Measurements from ENCODE around the gene AUTS2.

Gene AUTS2

GRCh38 chr7:70630818-70631457 lies 1032.7 kb downstream of the AUTS2 start:
- Histone ChIP-seq H3K4me3 (replicated peaks; ENCODE audit: insufficient read depth, low read length) (no peak overlapping the region), H3K27ac (replicated peaks) (no peak overlapping the region), H3K27me3 (ENCODE audit: insufficient read depth, poor library complexity, severe bottlenecking) (no peaks in the 10 kb centered on the region)
- DNase-seq (ENCODE audit: low read depth in 1 of 2, low spot score in 1 of 2): no peak
- TF ChIP-seq GABPA (IDR thresholded peaks at IDR 0.05; ENCODE audit: low read depth): no peak
- TF ChIP-seq SPI1 (IDR thresholded peaks at IDR 0.05; ENCODE audit: borderline replicate concordance, low read depth): no peak
- no peak for TF ChIP-seq POLR2AphosphoS5 (IDR thresholded peaks at IDR 0.05; ENCODE audit: low read depth)
- no peak for TF ChIP-seq REST (IDR thresholded peaks at IDR 0.05; ENCODE audit: insufficient replicate concordance, low read depth)
- TF ChIP-seq CTCF (IDR thresholded peaks at IDR 0.05; ENCODE audit: insufficient read depth, low read length): no peak

GRCh38 chr7:70631718-70632117 lies 1033.4 kb downstream of the AUTS2 start:
- Histone ChIP-seq H3K27ac (replicated peaks) (no peak overlapping the region), H3K27me3 (ENCODE audit: insufficient read depth, poor library complexity, severe bottlenecking) (no peaks in the 10 kb centered on the region), H3K4me3 (replicated peaks; ENCODE audit: insufficient read depth, low read length) (no peak overlapping the region)
- TF ChIP-seq CTCF (IDR thresholded peaks at IDR 0.05; ENCODE audit: insufficient read depth, low read length) (no peak), POLR2AphosphoS5 (IDR thresholded peaks at IDR 0.05; ENCODE audit: low read depth) (no peak), GABPA (IDR thresholded peaks at IDR 0.05; ENCODE audit: low read depth) (no peak), SPI1 (IDR thresholded peaks at IDR 0.05; ENCODE audit: borderline replicate concordance, low read depth) (no peak), REST (IDR thresholded peaks at IDR 0.05; ENCODE audit: insufficient replicate concordance, low read depth) (no peak)
- no peak for DNase-seq (ENCODE audit: low read depth in 1 of 2, low spot score in 1 of 2)

GRCh38 chr7:70632400-70632799 lies 1034.1 kb downstream of the AUTS2 start:
- no peak for DNase-seq (ENCODE audit: low read depth in 1 of 2, low spot score in 1 of 2)
- Histone ChIP-seq H3K27me3 (ENCODE audit: insufficient read depth, poor library complexity, severe bottlenecking) (no peaks in the 10 kb centered on the region), H3K4me3 (replicated peaks; ENCODE audit: insufficient read depth, low read length) (no peak overlapping the region), H3K27ac (replicated peaks) (no peak overlapping the region)
- TF ChIP-seq REST (IDR thresholded peaks at IDR 0.05; ENCODE audit: insufficient replicate concordance, low read depth): no peak

Measured in HL-60 (cell line).